ELR (cell line): ENCODE measurements around the gene HOXB3.

Experiments used
- DNase-seq: peaks from one replicate; pipeline ENCODE4 v3.0.0-alpha.2; 2015; ENCODE audit warnings: low read depth

Gene HOXB3

GRCh38 chr17:48556576-48557401, 33.3 kb downstream of the HOXB3 start:
- DNase-seq = no peak

DNA sequence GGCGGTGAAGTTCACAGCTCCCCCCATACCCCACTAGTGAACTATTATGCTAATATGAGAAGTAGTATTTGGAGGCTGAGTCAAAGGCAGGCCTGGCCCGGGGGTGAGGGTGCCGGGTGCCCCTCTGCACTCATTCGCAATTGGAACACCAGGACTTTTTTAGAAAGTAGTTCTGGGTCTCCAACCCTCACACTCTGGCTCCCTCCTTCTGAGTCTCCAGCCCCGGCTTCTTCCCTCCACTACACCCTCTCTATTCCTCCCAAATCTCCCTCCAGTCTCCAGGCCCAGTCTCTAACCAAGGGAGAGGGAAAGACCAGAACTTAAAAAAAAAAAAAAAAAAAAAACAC, 33.8 kb downstream of the HOXB3 start:
- DNase-seq = no peak

DNA sequence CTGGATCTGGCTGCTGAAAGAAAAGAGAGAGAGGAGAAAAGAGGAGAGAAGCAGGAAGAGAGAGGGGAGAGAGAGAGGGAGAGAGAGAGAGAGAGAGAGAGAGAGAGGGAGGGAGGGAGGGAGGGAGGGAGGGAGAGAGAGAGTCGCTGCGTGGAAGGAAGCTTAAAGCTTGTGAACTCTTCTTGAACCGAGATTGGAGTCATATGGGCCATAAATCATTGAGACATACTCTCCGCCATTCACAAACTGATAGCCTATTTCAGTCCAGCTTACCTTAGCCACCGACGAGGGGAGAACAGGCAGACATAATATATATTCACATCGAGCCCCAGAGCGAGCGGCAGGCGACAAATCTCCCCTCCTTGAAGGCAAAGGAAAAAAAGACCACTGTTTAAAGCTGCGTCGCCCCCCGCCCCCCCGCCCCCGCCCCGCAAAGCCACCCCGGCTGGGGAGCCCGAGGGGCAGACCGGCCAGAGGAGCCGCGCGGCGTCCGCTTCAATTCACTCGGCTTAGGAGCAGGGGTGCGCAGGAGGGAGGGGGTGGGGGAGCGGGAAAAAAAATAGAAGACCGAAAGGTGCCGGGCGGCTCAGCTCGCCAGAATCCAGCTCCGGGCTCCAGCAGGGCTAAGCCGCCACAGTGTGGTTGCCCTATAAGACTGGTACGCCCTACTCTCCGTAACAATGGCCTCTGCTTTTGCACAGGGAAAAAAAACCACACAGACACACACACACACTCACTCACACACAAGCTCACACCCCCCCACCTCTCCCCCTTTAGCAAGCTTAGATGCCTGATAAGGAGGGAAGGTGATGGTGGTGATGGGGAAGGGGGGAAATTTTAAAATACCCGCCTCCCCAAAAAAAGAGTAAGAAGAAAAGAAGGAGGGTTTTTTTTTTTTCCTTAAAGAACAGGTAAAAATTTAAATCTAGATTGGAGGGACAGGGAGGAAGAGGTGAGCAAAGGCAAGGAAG, 34.5 kb downstream of the HOXB3 start:
- DNase-seq = peak; percentile 81

- peak; percentile 40 for DNase-seq
Measured at GRCh38 chr17:48554412-48555257, 35.4 kb downstream of the HOXB3 start.

- DNase-seq = no peak
Measured at GRCh38 chr17:48553826-48554225, 36.2 kb downstream of the HOXB3 start.

- DNase-seq = no peak
Measured at GRCh38 chr17:48553190-48553547, 36.9 kb downstream of the HOXB3 start.

DNA sequence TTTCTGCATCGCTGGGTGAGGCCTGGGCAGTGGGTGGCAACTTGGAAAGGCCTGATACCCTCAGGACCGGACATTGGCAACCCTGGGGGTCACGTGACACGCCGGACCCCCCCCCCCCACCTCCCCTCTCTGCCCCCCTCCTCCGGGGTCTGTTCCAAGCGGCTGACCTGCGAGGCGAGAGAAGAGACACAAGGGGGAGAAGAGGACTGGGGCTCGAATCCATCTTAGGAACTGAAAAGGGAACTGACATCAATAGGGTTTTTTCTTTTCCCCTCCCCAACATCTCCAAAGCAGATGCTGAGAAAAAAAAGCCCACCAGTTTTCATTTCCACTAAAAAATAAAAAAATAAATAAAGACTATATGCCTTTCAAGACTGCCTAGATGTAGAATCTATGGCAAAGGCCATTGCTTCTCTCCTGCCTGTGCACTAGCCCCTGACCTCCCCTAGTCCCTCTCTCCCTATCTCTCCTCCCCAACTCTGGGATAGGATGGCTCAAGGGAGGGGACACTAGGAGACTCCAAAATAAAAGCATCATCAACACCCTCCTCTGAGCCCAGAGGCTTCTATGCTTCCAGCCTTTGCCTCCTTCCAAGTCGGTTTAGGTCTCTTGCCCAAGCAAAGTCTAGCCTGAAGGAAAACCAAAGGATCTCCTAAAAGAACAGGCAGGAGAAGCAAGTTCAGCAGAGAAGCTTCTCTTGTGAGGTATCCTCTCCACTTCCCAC, 37.4 kb downstream of the HOXB3 start:
- DNase-seq = no peak

- DNase-seq = no peak
Measured at GRCh38 chr17:48551596-48552465, 38.2 kb downstream of the HOXB3 start.

DNA sequence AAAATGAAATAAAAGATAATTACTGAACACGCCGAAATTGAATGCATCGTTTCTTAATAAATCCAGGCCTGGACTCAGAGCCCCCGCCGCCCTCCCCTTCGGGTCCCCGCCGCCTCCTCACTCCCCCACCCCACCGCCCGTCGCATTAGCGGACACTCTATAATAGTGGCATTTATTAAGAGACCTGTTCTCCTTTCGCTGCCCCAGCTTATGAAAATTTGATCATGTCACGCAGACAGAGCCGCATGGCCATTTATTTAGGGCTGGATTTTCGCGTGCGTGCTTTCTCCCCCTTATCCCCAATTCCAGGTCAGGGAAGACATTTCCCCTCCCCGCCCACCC, 38.9 kb downstream of the HOXB3 start:
- no peak for DNase-seq

GRCh38 chr17:48550502-48551213, 39.4 kb downstream of the HOXB3 start:
- no peak for DNase-seq

GRCh38 chr17:48549914-48550501, 40.0 kb downstream of the HOXB3 start:
- no peak for DNase-seq

DNA sequence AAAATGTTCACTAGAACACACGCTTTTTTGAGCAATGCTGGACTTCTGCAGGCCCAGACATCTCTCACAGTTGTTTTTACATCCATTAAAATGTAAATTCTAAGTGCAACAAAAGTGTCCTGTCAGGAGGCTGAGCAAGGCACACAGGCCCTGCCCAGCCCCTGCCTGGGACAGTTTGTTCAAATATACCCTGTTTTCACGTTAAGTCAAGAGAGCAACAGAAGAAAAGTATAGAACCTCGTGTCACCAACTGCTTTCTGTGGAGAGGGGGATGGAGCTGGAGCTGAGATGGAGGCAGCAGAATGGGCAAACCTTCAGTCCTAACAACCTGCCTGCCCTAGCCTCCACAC, 40.8 kb downstream of the HOXB3 start:
- no peak for DNase-seq

DNA sequence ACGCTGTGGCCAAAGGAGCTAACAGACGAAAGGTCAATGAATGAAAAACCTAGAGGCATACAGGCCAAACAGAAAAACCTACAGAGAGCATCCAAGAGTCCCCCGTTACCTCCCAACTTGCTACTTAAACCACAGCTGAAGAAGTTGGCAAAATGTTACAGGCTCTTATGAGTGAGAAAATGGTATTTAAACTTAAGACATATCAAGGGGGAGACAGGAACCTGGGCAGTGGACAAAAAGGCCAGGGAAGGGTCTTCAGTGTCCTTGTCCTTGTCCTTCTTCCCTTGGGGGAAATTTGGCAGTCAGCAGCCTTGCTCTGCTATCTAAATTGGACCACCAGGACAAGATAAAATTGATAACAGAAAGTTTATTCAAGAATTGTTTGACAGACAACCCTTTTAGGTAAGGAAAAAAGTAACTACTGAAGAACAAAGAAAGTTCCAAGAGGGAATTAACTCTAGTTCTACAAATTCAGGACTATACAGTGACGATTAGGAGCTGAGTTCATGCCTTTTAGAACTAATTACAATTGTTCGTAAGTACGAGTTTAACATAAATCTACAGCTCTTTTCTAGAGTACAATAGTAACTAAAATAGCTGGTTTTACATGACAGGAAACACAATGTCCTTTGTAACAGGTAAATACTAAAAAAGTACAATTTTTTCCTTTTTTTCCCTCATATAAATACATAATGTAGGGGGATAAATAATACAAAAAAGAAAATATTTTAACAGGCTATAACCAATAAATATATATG, 41.3 kb downstream of the HOXB3 start:
- DNase-seq = no peak

GRCh38 chr17:48547808-48548522, 42.1 kb downstream of the HOXB3 start:
- no peak for DNase-seq

- DNase-seq = no peak
Measured at GRCh38 chr17:48546924-48547807, 42.9 kb downstream of the HOXB3 start.

GRCh38 chr17:48546137-48546923, 43.7 kb downstream of the HOXB3 start:
- no peak for DNase-seq
